NCI-H524 (cell line): Measurements from ENCODE around the gene VPS45.

Source experiments
- DNase-seq, 2 experiments: peaks; one replicate each; lab custom pipeline; 2025; lab: John Stamatoyannopoulos, UW

Gene VPS45

DNA sequence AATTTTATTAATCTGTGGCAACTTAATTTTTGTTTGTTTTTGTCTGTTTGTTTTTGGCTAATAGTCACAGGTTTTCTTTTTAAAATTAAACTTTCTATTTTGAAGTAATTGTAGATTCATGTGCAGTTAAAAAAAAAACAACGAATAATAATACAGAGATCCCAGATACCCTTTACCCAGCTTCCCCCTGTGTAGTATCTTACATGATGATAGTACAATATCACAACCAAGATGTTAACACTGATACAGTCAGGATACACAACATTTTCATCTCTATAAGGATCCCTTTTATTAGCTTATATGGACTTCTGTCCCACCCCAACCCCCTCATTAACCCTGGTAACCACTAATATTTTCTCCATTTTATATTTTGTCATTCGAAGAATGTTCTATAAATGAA, 5.9 kb downstream of the VPS45 start:
- no peak for DNase-seq

DNA sequence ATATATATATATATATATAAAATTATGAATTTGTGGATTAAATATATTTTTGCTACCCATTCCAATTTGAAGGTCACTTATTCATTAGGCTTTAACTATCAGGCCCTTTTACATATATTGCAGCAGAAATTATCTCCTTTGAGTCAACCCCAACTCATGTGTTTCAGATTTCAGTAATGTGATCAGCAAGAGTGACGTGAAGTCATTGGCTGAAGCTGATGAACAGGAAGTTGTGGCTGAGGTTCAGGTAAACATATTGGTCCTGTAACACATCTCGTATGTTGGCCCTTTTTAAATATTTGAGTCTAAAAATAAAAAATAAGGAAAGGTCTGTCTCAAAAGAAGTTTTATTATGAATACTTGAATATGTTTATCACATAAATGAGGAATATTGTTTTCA, 8.5 kb downstream of the VPS45 start:
- no peak for DNase-seq

DNA sequence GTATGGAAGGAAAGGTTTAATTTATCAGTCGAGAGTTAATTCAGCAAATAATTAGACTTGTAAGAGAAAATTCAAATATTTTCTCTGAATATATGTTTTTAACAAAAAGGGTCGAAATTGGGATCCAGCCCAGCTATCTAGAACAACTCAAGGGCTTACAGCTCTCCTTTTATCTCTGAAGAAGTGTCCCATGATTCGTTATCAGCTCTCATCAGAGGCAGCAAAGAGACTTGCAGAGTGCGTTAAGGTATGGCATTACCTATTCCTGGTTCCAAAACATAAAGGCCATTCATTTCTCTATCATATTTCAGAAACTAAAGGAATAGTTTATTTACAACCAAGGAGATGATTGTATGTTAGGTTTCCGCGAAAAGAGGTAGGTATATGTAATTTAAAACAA, 9.4 kb downstream of the VPS45 start:
- no peak for DNase-seq

DNA sequence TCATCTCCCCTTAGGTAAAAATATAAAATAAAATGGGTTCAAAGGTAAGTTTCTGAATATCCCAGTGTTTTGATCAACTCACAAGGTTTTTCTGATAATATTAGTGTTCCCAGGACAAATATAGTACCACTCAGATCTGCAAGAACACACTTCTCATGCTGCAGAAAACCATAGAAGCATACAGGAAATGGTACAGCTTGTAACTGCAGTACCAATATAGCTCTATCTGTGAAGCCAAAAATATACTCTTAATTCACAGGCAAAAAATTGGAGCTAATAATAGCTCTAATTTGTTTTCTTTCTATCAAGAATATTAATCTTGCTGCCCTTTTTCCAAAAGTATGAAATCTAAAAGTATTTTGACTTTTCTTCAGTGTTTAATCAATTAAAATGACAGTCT, 13.2 kb downstream of the VPS45 start:
- no peak for DNase-seq

DNA sequence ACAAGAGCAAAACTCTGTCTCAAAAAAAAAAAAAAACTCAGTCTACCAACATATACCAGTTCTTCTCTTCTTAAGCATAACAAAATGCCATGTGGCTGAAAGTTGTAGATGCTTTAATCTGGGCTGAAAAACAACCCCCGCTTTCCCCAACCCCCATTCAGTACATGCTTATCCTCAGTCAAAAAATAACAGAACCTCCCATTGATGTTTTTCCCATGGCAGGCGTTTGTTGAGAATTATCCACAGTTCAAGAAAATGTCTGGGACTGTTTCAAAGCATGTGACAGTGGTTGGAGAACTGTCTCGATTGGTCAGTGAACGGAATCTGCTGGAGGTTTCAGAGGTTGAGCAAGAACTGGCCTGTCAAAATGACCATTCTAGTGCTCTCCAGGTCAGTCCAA, 14.9 kb downstream of the VPS45 start:
- DNase-seq, result no peak

DNA sequence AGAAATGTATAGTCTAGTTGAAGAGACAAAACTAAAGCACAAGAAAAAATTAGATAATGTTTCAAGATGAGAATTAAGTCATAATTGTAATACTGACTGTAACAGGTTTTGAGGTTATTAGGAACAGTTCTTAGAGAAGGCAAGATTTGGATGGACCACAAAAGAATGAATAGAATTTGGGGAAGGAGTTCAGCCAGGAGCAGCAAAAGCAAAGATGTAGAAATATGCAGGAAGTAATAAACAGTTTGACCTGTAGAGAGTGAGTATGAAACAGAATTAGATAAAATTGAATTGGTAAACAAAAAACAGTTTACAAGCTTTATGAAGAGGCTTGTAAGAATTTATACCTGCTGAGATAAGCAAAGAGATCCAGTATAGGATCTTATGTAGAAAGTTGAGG, 16.3 kb downstream of the VPS45 start:
- DNase-seq, result no peak

DNA sequence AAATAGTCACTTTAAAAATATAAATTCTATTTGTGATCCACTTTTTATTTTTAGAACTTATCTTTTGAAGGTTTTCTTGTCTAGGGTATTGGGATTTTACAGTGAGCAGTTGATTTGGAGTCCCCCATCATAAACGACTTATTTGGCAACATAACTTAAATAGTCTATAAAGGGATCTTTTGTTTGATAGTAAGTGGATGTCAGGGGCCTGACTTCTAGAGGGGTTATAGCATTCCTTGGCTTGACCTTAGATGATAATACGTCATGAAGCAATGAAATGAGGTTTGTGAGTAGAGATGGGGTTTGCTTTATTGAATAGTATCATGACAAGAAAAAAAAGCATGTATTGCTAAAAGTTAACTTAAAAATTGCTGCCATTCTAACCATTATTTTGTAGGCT, 17.8 kb downstream of the VPS45 start:
- DNase-seq, result no peak

DNA sequence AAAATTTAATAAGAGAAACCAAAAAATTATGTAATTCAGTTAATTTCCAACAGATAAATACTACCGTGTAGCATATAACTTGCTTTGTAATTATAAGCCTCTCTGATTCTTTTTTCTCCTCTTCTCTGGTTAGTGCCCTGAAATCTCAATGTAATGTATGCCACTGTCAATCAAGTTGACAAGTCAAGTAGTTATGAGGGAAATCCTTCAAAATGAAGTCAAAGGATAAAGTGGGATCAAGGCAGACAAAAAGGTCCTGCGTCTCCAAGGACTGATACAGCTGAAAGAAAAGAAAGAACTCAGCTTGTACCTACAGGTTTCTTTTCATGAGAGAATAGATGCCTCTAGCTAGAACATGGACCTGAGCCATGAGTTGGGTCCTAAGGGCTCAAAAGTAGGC, 19.8 kb downstream of the VPS45 start:
- DNase-seq, result no peak

DNA sequence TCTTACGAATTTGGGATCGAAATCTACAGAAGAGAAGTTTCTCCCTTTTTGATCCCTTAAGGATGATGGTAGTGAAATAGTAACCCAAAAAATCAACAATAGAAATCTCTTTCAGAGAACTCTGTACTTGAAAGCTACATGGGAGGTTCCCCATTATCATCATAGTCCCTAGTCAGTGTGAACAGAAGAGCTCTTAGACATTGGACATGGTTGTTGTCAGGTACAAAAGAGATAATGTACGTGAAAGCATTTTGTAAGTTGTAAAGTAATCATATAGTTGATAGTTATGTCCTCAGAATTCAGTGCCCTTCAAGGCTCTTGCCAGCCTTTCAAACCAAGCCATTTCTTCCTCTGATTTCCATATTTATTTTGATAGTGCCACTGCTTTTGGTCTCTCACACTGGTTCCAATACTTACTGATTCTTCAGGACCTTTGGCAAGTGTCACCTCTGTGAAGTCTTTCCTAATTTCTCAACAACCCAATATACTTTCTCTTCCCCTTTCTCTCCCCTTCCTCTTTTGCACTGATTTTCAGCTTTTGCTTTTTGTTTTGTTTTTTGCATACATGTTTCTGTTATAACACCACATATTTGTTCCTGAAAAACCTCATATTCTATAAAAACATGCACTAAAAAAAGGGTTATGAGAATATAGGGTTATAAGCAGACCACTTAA, 22.4 kb downstream of the VPS45 start:
- no peak for DNase-seq

DNA sequence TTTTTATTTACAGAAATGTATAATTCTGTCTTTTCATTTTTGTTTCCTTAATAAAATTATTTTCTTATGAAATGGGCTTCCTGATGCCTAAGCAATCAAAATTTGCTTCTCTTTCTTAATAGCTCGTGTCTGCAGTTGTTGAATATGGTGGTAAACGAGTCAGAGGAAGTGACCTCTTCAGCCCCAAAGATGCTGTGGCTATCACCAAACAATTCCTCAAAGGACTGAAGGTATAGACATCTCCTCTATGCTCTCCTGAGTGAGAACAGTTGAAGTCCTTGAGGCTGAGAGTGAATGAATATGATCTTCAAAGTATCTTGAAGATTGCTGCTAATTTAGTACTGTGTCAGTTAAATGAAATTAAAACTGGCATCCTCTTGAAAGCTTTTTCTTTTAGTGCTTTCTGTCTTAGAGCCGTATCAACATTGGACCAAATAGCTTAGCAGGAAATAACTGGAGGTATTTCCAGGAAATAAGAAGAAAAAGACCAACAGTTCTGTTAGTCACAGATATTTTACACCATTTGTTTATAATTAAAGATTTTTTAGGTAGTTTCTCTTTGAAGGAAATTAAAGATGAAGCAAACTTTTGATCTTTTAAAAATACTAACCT, 24.7 kb downstream of the VPS45 start:
- DNase-seq, result no peak

DNA sequence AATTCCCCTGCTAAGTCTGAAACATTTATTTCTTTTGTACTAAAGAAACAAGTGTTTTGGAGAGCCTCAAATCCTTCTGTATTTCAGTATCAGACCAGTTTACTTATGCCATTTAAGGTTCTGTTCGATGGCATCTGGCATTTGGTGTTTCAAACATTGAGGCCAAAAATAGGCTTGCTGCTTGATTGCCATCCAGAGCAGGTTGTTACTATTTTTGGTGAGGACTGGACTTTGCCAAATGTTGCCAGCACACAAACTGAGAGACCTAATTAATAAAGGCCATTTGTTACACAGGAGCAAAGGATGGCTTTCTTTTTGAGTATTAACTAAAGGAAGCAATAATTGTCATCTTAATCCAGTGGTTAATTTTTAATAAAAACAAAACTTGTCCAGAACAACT, 26.2 kb downstream of the VPS45 start:
- no peak for DNase-seq

DNA sequence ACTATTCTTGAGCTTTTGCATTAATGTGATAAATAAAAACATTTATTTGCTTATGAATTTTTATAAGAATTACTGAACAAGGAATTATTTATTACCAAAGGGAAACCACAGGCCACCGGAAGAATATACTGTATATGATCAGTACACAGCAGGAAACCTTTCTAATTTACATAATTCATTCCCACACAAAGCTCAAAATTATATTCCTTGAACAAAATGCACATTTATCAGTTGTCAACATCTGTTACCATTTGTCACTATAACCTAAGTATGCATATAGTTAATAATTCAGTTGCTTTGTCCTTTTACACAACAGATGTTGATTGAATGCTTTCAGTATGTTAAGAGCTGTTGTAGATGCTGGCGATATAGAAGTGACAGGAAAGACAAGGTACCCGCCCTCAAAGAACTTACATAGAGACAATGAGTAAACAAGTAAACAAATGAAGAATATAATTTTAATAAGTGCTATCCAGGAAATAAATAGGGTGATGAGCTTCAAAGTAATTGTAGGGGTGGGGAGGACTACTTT, 27.2 kb downstream of the VPS45 start:
- DNase-seq, result no peak

DNA sequence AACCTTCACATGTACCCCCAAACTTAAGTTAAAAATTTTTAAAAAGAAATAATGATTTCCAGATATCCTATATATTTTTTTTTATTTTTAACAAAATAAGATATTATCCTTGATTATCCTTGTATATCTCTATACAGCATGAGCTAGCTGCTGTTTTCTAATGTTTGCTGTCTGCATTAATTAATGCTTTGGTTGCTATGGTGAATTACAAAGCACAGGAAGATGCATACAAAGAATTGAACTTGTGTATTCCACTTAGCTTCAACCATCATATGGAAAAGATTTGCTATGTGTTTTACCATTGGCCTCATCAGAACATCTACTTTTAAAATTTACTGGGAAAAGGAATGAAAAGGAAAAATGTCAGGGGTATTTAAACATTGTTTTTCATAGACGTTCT, 35.4 kb downstream of the VPS45 start:
- no peak for DNase-seq

DNA sequence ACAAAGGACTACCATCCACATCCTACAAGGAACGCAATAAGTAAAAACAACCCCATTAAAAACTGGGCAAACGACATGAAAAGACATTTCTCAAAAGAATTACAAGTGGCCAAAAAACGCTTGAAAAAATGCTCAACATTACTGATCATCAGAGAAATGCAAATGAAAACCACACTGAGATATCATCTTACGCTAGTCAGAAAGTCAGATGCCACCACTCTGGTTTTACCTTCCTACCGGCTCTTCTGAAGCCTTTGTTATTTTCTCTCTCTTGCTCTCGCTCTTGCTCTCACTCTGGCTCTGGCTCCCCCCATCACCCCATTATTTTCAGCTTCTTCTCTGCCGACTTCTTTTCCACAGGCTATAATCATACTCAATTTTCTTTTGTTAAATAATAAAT, 38.8 kb downstream of the VPS45 start:
- DNase-seq, result no peak

DNA sequence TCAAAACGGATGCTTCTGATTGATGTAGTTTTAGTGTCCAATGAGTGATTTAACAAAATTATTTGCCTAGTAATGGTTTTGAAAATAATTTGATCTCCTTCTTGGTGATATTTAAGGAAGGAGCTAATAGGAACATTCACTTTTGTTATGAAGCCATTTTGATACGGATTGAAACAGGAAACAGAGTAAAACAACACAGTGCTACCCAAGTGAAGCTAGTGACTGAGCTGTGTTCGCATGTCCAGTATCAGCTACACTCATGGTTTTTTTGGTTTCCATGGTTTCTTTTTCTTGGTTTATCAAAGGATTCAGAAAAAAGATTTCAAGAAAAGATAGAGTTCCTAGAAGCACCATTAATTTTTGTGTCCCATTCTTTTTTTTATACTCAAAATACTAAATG, 42.0 kb downstream of the VPS45 start:
- no peak for DNase-seq

DNA sequence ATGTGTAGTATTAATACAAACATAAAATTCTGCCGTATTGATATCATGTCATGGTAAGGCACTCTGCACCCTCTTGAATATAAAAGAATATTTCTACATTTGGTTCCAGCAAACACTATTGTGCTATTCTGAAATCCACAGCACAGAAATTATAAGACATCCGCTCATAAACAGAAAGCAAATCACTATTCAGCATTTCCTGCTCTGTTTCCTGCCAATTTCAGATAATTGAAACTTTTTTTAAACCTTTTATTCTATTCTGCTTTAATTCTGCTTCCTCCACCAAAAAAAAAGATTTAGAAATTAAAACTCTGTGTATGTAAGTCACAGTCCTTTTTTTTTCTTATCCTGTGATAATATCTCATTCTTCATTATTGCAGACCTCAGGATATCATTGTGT, 42.5 kb downstream of the VPS45 start:
- no peak for DNase-seq

DNA sequence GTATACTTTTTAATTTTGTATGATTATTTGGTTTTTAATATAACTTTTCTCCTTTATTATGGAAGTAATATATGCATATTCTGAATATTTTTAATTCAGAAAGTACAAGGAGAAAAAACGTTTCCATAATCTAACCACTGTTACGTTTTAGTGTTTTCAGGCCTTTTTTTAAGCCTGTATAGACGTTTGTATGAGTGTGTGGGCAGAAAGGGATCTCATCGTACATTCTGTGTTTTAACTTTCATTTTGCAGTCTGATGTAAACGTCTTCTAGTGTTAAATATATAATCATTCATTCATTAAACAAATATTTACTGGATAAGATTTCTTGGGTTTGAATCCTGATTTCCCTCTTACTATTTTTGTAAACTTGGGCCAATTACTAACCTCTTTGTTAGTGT, 44.1 kb downstream of the VPS45 start:
- DNase-seq, result no peak

DNA sequence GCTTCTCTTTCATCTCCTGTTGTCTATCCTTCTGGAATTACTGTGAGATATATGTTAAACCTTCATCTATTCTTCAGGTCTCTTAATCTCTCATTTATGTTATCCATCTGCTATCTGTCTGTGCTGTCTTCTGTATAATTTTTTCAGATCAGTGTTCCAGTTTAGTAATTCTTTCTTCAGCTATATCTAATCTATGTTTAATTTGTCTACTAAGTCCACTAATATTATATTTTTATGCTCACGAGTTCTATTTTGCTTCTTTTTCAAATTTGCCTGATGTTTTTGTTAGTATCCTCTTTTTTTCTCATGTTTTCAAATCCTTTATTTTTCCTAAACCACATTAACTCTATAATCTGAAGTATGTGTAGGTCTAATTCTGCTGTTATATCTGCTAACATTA, 47.5 kb downstream of the VPS45 start:
- DNase-seq, result no peak

DNA sequence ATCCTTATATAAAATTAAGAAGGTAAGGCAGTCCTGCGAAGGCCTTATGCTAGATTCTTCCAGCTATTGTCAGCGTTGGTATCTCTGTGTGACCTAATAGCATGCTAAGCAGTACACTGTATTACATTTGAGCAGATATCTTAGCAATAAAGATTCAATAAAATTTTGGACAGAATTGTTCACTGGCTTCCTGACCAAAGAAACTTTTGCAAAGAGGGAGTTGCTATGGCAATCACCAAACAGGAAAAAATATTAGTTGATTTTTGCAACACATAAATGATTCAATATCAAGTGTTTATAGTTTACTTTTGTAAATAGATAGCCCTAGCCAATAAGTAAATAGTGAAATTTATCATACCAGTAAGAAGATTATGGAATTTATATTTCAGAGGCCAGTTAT, 51.1 kb downstream of the VPS45 start:
- no peak for DNase-seq

DNA sequence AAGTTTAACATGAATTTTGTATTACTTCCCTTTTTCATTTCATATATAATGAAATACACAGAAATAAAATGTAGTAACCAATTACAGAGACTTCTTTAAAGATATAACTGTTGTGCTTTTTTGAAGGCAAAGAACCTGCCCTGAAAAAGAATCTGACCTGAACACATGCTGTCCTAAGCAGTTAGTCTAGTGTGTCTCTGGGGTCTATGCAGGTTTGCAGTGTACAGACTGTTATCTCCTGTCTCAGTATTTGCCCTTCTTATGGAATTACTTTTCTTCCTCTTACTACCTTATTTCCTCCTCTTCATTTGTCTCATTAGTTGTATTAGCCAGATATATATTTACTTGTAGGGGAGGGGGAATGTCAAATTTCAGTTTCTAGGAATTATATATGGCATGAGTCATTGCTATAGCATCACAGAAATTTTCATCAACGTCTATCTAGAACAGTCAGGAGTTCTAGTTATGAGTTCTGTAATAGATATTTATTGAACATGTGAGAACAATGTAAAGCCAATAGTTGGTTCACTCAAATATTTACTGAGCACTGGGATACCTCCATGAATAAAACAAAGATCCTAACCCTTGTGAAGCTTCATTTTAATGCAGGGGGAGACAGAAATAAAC, 53.8 kb downstream of the VPS45 start:
- DNase-seq, result no peak

DNA sequence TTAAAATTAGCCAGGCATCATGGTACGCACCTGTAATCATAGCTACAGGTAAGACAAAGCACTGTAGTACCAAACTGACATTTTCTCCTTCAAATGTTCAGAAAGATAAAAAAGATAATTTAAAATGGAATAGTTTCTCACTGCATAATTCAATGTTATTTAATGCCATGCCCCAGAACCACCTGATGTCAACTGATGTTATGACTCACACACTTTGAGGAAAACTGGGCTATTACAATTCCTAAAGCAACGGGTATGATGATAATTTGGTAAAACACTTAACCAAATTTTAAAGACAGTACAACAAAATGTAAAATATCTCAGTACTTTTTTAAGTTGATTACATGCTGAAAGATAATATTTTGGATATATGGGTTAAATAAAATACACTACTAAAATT, 59.2 kb downstream of the VPS45 start:
- no peak for DNase-seq

DNA sequence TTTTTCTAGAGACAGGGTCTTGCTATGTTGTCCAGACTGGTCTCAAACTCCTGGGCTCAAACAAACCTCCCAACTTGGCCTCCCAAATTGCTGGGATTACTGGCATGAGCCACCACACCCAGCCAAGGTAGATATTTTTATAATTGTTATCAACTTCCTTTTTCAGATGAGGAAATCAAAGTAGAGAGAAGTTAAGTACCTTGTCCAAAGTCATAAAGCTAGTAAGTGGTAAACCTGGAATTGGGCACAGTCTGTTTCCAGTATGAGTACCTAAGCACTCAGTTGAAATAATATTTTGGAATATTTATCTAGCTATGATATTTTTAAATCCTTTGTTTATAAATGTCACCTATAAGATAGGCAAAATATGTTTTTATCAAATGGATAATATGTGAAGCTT, 59.9 kb downstream of the VPS45 start:
- no peak for DNase-seq

DNA sequence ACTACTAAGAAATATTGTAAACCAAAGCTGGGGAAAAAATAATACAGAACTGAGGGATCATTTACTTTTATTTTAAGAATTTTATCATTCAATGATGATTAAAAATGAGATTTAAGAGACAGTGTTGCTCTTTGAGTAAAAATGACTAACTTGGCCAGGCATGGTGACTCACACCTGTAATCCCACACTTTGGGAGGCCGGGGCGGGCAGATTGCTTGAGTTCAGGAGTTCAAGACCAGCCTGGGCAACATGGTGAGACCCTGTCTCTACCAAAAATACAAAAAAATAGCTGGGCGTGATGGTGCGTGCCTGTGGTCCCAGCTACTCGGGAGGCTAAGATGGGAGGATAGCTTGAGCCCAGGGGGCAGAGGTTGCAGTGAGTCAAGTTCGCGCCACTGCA, 60.3 kb downstream of the VPS45 start:
- DNase-seq, result no peak

DNA sequence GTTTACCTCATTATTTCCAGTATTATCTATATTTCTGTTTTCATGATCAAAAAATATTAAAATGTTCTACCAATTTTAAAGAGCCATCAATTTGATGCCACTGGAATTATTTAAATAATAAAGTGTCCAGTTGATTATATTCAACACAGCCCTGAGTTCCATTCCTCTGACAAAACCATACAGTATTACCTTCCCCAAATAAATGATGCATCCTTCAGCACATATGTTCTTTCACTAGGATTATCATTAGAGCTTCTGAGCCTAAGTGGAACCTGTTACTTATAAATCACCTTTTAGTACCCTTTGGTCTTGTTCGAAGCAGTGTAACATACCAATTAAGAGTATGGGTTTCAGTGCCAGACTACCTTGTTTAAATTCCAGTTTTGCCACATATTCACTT, 64.8 kb downstream of the VPS45 start:
- DNase-seq, result no peak
